Measurements from ENCODE around the gene RSPO1.
A peak's percentile ranks its signal among the peaks of the same experiment; 100 is the strongest.
"Not testable (repeated sequence)": the region's sequence is repeated elsewhere in the genome, so short reads cannot be mapped to it uniquely, and the experiment has no call there.

RSPO1 gene

DNA sequence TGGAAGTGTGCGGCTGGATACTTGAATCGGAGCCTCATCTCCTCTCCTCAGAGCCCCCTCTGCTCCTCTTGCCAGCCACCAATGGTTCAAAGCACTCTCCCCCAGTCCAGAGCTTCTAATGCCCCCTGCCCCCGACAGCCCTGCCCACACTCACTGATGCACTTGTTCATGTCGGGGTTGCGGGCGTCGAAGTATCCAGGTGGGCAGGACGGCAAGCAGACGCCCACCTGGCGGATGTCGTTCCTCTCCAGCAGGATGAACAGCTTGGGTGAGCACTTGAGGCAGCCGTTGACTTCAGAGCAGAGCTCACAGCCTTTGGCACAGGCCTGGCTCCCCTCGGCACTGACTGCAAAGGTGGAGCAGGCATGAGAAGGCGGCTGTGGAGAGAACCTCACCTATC, 18.4 kb downstream of the RSPO1 start:
- DNase-seq (ENCODE audit: low read depth in 2 of 2) = no peak

DNA sequence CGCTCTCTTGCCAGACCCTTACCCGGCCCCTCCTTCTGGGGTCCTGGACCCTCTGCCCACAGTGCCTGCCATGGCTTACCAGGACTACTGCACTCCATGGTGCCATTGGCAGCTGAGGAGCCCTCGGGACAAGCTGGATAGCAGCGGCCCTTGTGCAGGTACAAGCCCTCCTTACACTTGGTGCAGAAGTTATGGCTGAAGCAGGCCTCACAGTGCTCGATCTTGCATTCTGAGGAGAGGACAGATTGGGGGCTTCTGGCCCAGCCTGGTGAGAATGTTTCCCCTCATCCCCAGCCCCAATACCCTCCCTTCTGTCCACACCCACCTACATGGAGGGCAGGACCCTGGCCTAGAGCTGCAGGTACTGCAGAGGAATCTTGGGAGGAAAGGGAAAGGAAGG, 20.6 kb downstream of the RSPO1 start:
- no peak for DNase-seq (ENCODE audit: low read depth in 2 of 2)

DNA sequence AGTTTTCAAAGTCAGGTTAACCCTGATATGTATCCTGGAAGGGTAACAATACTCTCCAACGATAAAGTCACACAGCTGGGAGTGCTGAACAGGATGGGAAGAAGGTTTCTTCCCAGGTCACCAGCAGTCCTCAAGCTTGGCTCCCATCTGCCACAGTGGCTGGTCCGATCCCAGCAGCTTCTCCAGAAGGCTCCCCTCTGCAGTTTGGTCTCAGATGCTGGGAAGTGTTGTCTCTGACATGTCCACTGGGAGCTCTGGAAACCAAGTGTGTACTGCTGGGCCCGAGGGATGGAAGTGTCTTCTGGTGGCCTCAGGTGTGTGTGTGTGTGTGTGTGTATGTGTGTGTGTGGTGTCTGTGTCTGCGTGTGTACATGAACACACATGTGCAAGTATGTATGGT, 22.5 kb downstream of the RSPO1 start:
- no peak for DNase-seq (ENCODE audit: low read depth in 2 of 2)

DNA sequence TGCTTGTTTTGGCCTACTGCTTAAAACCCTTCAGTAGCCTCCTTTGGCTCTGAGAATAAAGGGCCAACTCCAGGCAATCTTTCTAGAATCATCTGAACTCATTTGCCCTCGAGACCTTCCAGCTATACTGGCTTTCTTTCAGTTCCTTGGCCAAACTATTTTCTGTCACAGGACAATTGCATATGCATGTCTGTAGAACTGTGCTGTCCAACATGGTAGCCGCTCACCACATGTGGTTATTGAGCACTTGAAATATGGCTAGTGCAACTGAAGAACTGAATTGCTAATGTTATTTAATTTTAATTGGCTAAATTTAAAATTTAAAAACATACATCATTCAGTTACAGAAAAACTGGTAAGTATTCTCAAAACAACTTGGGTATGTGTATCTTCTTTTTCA, 24.7 kb downstream of the RSPO1 start:
- DNase-seq (ENCODE audit: low read depth in 2 of 2) = no peak

DNA sequence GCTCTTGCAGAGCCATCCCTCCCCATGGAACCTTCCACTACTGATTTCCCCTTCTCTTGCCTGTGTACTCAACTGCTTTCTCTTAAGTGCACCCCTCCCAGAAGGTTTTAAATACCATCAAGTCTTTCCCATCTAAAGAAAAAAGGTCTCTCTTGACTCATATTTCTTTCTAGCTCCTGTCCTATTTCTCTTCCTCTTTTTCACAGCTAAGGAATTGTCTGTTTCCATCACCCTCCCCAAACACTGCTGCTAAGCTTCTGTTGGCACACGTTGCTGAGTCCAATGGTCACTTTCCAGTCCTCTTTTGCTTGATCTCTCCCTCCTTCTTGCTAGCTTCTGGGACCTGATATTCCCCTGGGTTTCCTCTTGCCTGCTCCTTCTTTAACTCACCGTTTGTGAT, 25.7 kb downstream of the RSPO1 start:
- no peak for DNase-seq (ENCODE audit: low read depth in 2 of 2)

DNA sequence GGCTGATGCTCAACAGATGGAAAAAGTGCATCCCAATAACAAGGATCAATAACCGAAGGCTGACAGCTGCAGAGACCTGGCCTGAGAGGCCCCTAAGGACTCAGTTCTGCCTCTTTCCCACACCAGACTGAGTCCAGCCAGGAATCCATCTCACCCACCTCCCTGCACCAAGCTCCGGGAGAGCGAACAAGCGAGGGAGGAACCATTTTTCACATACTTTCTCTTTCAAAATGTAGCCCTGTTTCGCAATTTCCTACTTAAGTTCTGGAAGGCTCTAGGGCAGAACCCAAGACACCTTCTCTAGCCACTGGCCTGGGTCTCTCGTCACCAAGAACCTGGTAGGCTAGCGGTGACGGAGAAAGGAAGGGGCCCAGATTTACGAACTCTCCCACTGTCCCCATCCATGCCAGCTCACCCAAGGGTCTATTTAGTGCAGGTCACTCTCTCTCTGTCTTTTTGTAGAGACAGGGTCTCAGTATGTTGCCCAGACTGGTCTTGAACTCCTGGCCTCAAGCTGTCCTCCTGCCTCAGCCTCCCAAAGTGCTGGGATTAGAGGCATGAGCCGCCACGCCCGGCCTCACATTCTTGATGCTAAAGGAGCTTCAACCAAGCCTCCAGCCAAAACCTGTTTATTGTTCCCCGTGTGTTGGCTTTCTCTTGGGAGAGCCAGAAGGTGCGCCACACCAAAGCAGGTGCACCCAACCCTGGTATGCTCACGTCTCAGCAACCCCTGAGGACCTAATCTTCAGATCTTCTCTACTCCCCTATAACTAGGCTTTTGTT, 28.0 kb downstream of the RSPO1 start:
- DNase-seq (ENCODE audit: low read depth in 2 of 2) = no peak

DNA sequence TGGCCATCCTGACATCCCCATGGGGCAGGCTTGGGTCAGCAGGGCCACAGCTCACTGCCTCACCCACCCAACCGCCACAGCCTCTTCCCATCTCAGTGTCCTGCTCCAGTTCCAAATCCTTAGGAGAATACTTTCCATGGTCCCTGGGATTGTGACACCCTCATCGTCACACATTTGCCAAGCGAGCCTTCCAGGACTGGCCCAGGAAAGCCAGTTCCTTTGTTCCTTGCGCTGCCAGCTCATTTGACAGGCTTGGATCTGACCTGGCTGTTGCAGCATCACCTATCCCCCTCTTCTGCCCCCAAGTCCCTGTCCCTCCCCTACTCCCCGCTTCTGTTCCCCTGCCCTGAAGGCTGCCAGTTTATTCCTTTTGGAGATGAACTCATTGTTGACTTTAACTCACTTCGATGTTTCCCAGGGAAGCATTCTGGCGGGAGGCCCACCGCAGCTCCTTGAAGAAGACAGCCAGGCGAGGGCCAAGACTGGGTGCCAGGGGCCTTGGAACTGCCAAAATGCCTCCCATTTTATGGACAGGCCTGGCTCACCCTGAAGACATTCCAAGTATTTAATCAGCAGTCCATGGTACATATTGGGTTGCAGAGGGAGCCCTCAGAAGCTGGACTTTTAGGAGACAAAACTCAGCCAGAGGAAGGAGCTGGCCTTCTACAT, 28.8 kb downstream of the RSPO1 start:
- DNase-seq (ENCODE audit: low read depth in 2 of 2) = no peak

DNA sequence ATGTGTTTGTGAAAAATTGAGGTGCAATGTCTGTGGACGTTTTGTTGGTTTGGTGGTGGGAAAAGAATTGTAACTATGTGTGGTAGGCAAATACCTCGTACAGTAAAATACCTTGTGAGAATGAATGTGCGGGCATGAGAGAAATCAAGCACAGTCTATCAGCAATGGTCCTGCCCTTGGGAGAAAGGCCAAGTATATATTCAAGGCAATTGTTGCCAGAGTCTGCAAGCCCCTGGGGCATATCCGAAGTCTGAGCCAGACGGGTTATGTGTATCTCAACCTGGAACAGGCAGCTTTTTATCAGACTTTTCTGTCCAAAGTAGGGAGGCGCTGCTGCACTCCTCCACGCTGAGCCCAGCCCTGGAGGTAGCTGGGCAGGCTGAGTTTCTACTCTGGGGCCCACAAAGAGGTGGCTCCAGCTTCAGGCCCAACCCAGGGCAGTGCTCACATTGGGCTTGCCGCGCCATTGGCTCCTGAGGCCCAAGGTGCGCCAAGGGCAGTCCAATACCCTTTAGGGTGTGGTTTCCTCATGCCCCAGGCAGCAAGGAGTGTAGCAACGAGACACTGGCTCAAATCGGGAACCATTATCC, 29.5 kb downstream of the RSPO1 start:
- no peak for DNase-seq (ENCODE audit: low read depth in 2 of 2)

DNA sequence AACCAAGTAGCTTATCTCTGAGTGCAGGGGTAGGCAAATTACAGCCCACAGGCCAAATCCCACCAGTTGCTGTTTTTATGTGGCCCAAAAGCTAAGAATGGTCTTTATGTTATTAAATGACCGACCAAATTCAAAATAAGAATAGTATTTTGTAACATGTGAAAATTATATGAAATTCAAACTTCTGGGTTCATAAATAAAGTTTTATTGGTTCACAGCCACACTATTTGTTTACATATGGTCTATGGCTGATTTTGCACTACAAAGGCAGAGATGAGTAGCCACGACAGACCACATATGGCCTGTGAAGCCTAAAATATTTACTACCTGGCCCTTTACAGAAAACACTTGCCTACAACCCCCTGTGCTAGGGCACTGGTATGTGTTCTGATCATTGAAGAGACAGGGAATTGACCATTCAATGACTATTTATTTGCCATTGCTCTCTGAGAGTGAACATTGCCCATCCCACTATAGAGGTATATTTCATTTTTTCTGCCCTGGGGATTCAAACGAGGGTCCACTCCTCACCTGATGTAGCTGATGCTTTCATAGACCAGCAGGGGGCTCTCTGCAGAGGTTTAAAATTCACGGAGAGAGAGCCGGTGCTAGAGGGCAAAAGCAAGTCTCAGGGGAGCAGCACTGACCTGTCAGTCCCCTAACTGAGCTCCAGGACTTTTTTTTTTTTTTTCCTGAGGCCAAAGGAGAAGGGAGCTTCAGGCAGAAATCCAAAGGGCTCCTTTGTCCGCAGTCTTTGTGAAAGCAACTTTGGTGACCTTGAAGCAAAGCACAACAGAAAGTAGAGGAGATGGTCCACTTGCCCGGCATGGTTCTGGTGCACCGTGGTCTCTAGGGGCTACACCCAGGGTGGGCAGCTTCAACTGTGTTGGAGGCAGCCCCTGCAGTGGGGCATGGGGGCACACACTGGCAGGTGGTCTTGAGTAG, 31.7 kb downstream of the RSPO1 start:
- DNase-seq (ENCODE audit: low read depth in 2 of 2) = peak in 1 of 2 donors; percentile 15

DNA sequence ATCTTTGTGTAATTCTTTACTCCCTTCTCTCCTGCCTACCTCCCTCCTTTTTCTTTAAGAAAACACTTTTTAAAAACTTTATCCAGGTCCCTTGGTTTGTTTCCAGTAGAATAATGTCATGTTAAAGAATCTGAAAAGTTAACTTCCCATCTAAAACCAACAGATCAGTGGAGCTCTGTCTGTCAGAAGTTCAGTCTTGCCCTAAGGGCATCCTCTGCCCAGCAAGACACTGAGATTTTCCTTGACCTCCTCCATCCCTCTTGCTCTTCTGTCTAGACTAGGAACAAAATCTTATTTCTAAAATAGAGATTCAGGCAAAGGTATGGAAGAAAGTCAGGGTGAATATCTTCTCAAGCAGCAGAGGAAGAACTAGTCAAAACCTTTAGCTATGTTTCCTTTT, 33.3 kb downstream of the RSPO1 start:
- no peak for DNase-seq (ENCODE audit: low read depth in 2 of 2)

DNA sequence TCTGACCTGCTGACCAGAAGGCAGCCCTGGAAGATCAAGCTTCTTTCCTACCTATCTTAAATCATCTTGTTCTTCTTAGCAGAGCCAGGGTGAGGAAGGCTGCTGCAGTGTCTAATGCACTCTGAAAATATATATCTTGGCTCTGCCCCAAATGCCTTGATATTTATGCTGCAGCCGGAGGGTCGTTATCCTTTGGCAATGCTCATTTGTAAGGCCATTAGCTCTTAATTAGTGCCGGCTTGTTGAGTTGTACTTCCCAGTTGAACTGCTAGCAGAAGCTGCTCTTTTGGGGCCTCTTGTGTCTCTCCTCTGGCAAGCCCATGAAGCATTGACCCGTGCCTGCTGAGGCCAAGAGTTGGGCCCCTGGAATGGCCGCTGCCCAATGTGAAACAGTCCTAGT, 34.8 kb downstream of the RSPO1 start:
- DNase-seq (ENCODE audit: low read depth in 2 of 2) = no peak

DNA sequence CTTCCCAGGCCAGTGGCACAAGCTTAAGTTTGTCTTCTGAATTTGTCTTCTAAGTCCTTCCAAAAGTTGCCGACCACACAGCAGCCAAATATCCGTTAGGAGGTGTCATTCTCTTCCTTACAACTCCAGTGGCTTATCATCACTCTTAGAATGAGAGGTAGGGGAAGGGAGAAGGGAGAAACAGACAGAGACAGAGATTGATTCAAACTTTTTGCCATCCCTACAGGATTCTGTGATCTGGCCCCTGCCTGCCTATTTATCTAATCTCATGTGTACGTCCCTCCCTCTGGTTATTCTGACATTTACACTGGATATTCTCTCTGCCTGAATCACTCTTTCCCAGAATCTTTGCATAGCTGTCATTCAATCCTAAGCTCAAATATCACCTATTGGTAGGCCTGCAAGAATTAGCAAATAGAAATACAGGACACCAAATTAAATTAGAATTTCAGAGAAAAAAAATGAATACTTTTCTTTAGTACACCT, 38.5 kb downstream of the RSPO1 start:
- DNase-seq (ENCODE audit: low read depth in 2 of 2) = no peak

DNA sequence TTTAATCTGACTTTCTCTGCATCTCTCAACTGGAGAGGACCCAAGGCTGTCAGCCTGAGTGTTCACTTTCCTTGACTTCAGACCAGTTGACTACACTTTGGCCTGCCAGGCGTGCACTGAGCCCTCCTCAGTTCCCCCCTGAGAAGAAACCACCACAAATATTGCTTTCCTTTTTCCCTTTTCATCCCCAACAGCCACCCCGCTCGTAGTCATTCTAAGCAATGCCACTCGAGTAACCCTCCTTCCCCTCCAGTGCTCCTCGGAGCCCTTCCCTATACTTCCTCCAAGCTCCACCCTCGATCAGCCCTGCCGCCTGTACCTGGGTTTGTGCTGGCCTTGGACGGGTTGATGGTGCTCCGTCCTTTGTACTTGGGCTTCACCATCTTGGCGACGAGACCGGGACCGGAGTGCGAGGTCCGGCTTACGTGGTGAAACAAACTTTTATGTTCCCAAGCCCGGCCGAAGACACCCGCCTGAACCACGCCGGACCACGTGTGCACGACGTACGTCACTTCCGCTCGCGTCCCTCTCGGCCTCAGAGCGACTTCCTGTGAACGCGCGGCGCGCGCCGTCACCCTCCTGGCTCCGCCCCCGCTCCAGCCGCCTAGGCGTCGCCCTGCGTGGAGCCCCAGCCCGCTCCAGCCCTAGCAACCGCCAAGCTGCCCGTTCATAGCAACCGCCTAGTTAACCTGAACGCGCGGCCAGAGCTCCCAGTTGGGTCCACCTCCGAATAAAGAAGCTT, 39.1 kb downstream of the RSPO1 start, which contains the start of gene GNL2:
GNL2 (minus strand) TSS at position 498 of the 742 bp plus-strand sequence; CDS start at position 383, 115 bp downstream.
- peak; percentile 94 to 96 for DNase-seq (ENCODE audit: low read depth in 2 of 2)

DNA sequence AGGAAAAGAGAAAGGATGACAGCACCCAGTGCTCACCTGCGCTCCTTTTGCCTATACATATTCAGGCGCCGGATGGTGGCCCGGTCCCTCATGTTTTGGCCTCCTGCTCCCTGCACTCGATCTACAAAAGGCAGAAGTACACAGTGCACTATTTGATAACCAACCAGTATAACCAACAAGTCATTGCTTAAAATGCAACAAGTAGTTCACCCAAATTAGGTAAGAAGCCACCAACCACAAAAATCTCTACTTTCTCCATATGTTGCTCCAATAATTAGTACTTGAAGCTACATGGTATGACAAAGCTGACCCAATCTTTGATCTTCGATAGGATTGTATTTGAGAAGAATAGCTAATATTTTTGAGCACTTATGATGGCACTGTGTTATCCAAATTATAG, 41.0 kb downstream of the RSPO1 start:
- no peak for DNase-seq (ENCODE audit: low read depth in 2 of 2)

DNA sequence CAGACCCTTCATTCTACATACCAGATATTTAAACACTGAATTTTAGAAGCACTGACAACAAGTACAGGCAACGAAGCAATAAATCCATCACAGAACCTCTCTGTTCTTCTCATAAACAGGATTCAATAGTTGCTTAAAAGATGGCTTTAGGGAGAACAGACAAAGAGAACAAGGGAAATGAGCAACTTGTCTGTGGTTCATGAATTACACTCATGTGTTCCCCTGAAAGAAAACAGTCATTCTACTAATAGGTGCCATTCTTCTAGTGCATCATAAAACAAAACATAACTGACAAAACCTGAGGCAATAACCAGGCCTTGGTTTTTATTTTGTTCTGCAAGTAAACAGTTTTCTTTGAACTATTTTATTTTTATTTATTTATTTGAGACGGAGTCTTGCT, 45.8 kb downstream of the RSPO1 start:
- DNase-seq (ENCODE audit: low read depth in 2 of 2) = no peak

DNA sequence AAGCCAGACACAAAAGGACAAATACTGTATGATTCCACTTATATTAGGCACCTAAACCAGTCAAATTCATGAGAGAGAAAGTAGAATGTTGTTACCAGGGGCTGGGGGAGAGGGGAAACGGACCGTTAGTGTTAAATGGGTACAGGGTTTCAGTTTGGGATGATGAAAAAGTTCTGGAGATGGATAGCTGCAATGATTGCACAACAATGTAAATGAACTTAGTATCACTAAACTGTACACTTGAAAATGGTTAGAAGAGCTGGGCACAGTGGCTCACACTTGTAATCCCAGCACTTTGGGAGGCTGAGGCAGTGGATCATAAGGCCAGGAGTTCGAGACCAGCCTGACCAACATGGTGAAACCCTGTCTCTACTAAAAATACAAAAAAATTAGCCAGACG, 50.1 kb downstream of the RSPO1 start:
- not testable (repeated sequence) for DNase-seq (ENCODE audit: low read depth in 2 of 2)

DNA sequence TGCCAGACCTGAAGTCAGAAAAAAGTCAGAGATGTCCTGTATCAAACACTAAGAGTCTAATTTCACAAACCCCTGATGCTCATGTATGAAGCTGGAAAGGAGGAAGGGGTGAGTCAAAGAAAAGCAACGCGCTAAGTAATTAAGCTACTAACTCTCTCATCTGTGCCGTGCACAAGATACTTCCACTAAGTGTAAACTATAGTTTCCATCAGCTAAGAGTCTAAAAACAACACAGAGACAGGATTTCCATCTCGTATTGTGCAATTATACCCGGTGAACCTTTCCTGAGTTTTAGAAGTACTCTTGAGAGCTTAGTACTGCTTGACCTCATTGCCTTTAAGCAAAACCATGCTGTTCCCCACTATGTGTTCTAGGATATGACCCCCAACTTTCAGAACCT, 59.0 kb downstream of the RSPO1 start:
- no peak for DNase-seq (ENCODE audit: low read depth in 2 of 2)

DNA sequence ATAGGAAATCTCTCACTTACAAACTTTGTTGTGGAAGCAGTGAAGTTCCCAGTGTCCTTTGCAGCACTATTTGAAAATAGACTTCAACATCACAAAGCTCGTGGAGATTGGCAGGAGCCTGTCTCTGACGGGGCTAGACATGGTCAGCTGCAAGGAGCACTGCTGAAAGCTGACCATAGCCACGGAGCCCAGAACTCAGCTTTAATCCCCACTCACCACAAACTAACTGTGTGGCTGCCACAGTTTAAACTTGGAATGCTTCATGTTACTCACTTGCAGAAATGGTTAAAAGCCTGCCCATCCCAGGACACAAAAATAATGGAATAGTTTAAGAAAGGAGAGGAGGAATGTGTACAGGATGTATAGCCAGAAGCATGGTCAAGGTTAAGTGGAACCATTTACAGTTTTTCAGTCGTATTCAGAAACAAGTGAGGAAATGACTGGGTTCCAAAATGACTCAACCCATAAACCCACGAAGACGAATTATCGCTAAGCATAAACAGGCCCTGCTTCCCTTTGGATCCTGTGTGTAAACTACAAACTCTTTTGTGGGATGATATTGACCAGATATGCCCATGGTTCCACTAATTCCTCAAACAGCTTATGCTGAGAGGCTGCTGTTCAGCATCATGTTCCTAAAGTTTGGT, 59.7 kb downstream of the RSPO1 start:
- no peak for DNase-seq (ENCODE audit: low read depth in 2 of 2)

DNA sequence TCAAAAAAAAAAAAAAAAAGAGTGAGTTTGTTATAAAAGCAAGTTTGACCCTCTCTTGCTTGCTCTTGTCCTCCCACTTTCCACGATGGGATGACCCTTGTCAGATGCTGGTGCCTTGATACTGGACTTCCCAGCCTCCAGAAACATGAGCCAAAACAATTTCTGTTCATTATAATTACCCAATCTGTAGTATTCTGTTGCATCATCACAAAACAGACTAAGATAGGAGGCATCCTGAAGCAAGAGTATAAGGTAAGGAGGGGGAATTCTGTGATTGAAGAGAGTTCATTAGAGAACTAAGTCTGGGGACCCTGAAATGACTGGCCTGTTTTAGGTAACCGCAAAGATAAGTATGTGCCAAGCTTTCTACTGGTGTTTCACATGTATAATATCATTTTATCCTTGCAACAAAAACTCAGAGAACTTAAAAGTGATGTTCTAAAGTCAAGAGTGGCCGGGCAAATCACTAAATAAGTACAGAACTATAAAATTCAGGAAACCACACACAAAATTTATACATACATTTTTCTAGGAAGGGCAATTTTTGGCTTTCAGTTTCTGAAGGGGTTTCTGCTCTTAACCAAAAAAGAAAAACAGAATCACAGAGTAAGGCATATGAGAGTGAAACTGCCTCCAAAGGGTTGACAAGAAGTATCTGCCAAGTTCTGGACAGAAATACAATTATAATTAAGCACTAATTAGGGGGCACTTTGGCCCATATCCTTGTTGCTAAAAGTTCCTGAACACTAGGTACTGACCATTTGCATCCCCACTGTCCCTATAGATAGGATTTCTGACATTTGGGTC, 64.0 kb downstream of the RSPO1 start:
- DNase-seq (ENCODE audit: low read depth in 2 of 2) = no peak

DNA sequence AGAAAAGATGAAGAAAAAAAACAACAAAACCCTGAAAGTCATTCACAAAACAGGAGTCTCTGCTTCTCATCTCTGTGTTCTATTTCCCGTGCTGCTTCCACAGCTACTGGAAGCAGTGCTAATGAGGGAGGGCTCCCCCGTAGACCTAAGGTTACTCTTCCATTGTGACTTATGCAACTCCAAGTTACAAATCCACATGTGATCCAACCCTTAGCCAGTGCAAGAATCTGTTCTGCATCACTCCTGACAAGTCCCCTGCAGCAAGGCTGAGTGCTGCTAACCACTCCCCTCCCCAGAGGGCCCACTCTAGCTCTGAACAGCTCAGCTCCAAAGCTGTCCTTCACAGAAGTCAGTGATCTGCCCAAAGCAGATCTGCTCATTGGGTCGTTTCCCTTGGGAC, 67.7 kb downstream of the RSPO1 start:
- no peak for DNase-seq (ENCODE audit: low read depth in 2 of 2)

Measured in stimulated activated CD4-positive, alpha-beta T cell treated with anti-CD3 and anti-CD28 coated beads, Interleukin-4, amount 100 ng/mL, for 48 hours (primary cell).